Gastroesophageal sphincter (tissue), 4 donors: Measurements from ENCODE around the gene SLC24A3. TPM values are rescaled to one million over a fixed set of nuclear protein-coding genes. Genes with fewer than 3 reads are reported as not detected.
A peak's percentile ranks its signal among the peaks of the same experiment; 100 is the strongest.

Experiments used
- ATAC-seq: fragments of 150-250 bp; one replicate; pipeline ENCODE4 v1.9.1; 2016; ENCODE audit warnings: mild to moderate bottlenecking, moderate library complexity
- H3K27ac ChIP-seq, 4 donors: fragments of 200-600 bp; sonication (generic) in 3 of 4; 1 replicate in 3 of 4; 2 replicates in 1 of 4; pipeline ENCODE4 v1.5.1; 2016 to 2019
- H3K27me3 ChIP-seq: fragments of 200-600 bp; sonication (generic); one replicate; pipeline ENCODE4 v1.5.1; 2019
- H3K36me3 ChIP-seq, 2 donors: fragments of 200-600 bp; sonication (generic); one replicate each; pipeline ENCODE4 v1.5.1; 2019; ENCODE audit warnings: control low read depth in 1 of 2
- H3K4me1 ChIP-seq, 3 donors: fragments of 200-600 bp; sonication (generic); 1 replicate in 2 of 3; 2 replicates in 1 of 3; pipeline ENCODE4 v1.5.1; 2016 to 2019; ENCODE audit warnings: control low read depth in 2 of 3
- H3K4me3 ChIP-seq, 2 donors: fragments of 200-600 bp; sonication (generic); one replicate each; pipeline ENCODE4 v1.5.1; 2019; ENCODE audit warnings: mild to moderate bottlenecking in 1 of 2, moderate library complexity in 1 of 2
- H3K9me3 ChIP-seq, 3 donors: fragments of 200-600 bp; sonication (generic); one replicate each; pipeline ENCODE4 v1.5.1; 2017 to 2019; ENCODE audit warnings: control low read depth in 2 of 3
- EP300 ChIP-seq: sonication (generic); formaldehyde crosslinking; IDR thresholded peaks from one replicate; pipeline ENCODE4 v1.6.1; 2017; ENCODE audit warnings: antibody characterized with exemption, mild to moderate bottlenecking
- POLR2A ChIP-seq, 2 donors: fragments of 450-650 bp; IDR thresholded peaks; one replicate each; pipeline ENCODE4 v1.6.1; 2017; ENCODE audit warnings: antibody characterized with exemption in 2 of 2, mild to moderate bottlenecking in 2 of 2, moderate library complexity in 1 of 2
- POLR2AphosphoS5 ChIP-seq: sonication (generic); formaldehyde crosslinking; IDR thresholded peaks from one replicate; pipeline ENCODE4 v1.6.1; 2017; ENCODE audit warnings: antibody characterized with exemption
- WGBS, 2 donors: methylation state at CpG; one replicate each; pipeline ENCODE4 v1.1.5; 2018; ENCODE audit warnings: low coverage in 1 of 2; 5-methylcytosine and 5-hydroxymethylcytosine counted together
- total RNA-seq, 4 donors: library from RNA; depleted of rRNA; stranded (reverse); fragments of >200 nt; gene quantifications; one replicate each; pipeline ENCODE4 v1.1.0, GENCODE V29; 2016
- TF ChIP-seq, protein P1 (sequence below), 4 experiments: fragments of 200-600 bp in 2 of 4; fragments of 450-650 bp in 2 of 4; sonication (generic) in 1 of 4; IDR thresholded peaks; one replicate each; pipeline ENCODE4 v1.5.1; 2017 to 2019; ENCODE audit warnings: antibody characterized with exemption in 4 of 4, mild to moderate bottlenecking in 2 of 4, moderate library complexity in 2 of 4

Gene SLC24A3
- total RNA-seq, 4 donors from 2014 or later = 2.7 to 13.5 (median 5.5) TPM

DNA sequence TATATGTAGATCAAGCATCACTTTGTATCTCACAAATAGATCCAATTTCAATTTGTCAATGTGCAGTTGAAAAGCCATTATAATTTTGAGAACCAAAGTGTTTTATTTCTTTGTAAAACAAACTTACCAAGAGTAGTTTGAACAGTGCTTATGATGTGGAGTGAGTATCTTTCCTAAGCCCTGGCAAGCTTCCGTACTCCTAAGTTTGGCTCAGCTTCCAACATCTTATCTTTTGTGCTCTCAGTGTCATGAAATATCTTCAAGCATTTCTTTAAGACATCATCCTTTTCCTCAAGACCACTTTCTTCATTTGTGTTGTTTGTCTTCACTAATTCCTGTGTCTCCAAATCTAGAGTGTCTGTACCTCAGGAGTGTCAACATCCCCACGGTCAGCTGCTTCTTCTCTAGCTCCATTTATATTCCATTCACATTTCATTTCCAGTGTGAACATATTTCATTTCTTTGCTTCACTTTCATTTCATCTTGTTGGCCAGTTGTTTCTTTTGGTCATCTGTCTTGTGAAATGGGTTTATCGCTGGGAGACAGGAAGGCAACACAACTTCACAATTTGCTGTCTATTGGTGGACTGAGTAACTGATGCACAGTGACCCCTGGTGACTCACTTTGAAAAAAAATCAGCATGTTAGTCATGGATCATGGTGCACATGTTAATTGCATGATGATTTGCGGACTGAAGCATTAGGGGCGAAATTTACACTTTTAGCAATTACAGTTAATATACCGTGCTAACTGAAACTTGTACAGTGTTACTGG, 36.9 kb downstream of the SLC24A3 start:
- Histone ChIP-seq H3K9me3 (no peaks in the 10 kb centered on the region), H3K36me3 (no peaks in the 10 kb centered on the region), H3K4me1 (peaks cover 0 to 33% (median 12%) of the 10 kb centered on the region in 3 donors), H3K4me3 (no peak overlapping the region), H3K27ac (peak overlapping the region in 1 of 4 donors; percentile 1), H3K27me3 (no peaks in the 10 kb centered on the region)
- TF ChIP-seq POLR2AphosphoS5 = peak; percentile 4
- no peak for TF ChIP-seq EP300
- TF ChIP-seq POLR2A (IDR thresholded peaks at IDR 0.05) = no peak
- TF ChIP-seq, protein P1, sequence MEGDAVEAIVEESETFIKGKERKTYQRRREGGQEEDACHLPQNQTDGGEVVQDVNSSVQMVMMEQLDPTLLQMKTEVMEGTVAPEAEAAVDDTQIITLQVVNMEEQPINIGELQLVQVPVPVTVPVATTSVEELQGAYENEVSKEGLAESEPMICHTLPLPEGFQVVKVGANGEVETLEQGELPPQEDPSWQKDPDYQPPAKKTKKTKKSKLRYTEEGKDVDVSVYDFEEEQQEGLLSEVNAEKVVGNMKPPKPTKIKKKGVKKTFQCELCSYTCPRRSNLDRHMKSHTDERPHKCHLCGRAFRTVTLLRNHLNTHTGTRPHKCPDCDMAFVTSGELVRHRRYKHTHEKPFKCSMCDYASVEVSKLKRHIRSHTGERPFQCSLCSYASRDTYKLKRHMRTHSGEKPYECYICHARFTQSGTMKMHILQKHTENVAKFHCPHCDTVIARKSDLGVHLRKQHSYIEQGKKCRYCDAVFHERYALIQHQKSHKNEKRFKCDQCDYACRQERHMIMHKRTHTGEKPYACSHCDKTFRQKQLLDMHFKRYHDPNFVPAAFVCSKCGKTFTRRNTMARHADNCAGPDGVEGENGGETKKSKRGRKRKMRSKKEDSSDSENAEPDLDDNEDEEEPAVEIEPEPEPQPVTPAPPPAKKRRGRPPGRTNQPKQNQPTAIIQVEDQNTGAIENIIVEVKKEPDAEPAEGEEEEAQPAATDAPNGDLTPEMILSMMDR (IDR thresholded peaks at IDR 0.05) = peak in 1 of 4 experiments; percentile 10
- WGBS, 2 donors = 65 to 68% methylated on average over 3 to 6 of the region's 6 CpGs
- ATAC-seq = peak; percentile 46

DNA sequence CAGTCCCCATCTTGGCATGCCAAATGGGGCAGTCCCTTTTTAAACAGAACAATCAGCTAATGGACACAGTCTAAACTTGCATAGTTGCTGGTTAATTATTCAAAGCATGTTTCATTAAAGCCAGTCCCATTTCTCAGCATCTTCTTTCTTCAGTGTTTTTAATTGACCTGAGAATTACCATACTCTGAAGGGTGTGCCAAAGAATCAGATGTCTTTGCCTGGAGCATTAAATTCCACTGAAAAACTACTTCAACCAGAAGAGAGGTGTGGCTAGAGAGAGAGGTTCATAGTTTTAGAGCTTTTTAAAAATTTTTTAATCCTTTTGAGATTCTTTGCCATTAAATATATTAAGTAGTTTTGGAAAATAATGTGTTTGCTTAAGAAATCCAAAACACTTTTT, 37.9 kb downstream of the SLC24A3 start:
- no peak for ATAC-seq
- no peak overlapping the region for H3K27ac ChIP-seq

DNA sequence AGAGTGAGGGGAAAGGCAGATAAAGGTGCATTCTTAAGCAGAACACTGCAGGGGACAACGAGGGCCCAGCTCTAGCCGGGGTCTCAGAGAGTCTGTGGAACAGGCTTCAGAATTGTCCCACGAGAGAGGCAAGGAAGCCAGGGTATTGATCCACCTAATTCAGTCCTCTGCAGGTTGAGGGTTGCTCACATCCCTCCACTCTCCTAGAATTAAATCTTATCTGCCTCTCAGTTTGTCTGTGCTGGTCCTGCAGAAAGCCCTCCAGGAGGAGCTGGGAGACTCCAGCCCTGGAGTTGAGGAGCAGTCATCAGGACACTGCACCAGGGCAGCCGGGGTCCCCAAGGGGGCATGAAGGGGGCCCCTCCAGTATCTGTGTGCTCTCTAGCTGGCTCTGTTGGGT, 39.1 kb downstream of the SLC24A3 start:
- 90 to 100% methylated on average over 2 to 3 of the region's 4 CpGs for WGBS, 2 donors
- peak overlapping the region in 3 of 4 donors; percentile 15 to 56 (median 45) for H3K27ac ChIP-seq
- ATAC-seq = no peak
- TF ChIP-seq, protein P1 (IDR thresholded peaks at IDR 0.05) = no peak
- TF ChIP-seq EP300 = no peak
- TF ChIP-seq POLR2A (IDR thresholded peaks at IDR 0.05) = no peak
- no peak for TF ChIP-seq POLR2AphosphoS5
- H3K4me1 ChIP-seq = peaks cover 0 to 38% (median 12%) of the 10 kb centered on the region in 3 donors
- no peaks in the 10 kb centered on the region for H3K27me3 ChIP-seq
- H3K36me3 ChIP-seq = no peaks in the 10 kb centered on the region
- H3K4me3 ChIP-seq = no peak overlapping the region
- H3K9me3 ChIP-seq = no peaks in the 10 kb centered on the region

More for the DNA sequence above, 37.9 kb downstream of the SLC24A3 start:
- Histone ChIP-seq H3K4me3 (no peak overlapping the region), H3K36me3 (no peaks in the 10 kb centered on the region), H3K9me3 (no peaks in the 10 kb centered on the region), H3K27me3 (no peaks in the 10 kb centered on the region), H3K4me1 (peaks cover 0 to 38% (median 12%) of the 10 kb centered on the region in 3 donors)
- TF ChIP-seq POLR2A (IDR thresholded peaks at IDR 0.05) (no peak), POLR2AphosphoS5 (no peak), EP300 (no peak)
- TF ChIP-seq, protein P1 (IDR thresholded peaks at IDR 0.05) = no peak

DNA sequence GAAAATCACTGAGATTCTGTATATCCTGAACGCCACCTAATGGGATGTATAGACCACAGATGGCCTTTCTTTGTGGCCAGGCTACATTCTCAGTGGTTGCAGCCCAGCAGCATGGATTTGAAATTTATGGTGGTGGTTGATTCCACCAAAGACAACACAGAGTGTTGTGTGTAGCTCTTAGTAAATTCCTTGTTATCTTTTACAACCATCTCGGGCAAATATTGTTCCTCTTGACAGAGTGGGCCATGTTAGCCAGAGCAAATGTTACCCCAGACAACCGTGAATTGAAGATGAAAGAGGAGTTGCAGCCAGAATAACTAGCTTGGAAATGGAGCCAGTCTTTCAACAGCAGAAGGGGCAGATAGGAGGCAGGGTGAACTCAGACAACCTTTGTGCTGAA, 39.5 kb downstream of the SLC24A3 start:
- Histone ChIP-seq H3K27me3 (no peaks in the 10 kb centered on the region), H3K4me1 (peaks cover 0 to 38% (median 12%) of the 10 kb centered on the region in 3 donors), H3K9me3 (no peaks in the 10 kb centered on the region), H3K27ac (peak overlapping the region in 3 of 4 donors; percentile 15 to 56 (median 45)), H3K36me3 (no peaks in the 10 kb centered on the region), H3K4me3 (no peak overlapping the region)
- TF ChIP-seq POLR2A (IDR thresholded peaks at IDR 0.05) = no peak
- TF ChIP-seq, protein P1 (IDR thresholded peaks at IDR 0.05) = no peak
- TF ChIP-seq POLR2AphosphoS5 = no peak
- no peak for TF ChIP-seq EP300
- ATAC-seq = no peak
- 57 to 90% methylated on average over 2 of the region's 3 CpGs for WGBS, 2 donors
